Measurements from ENCODE around the gene AP3S2. TPM values are rescaled to one million over a fixed set of nuclear protein-coding genes. Genes with fewer than 3 reads are reported as not detected.
A peak's percentile ranks its signal among the peaks of the same experiment; 100 is the strongest.
"Not testable (repeated sequence)": the region's sequence is repeated elsewhere in the genome, so short reads cannot be mapped to it uniquely, and the experiment has no call there.

Gene AP3S2
- total RNA-seq (2013): 42.7 TPM
- polyA plus RNA-seq (10 to 100 TPM; 30.8 to 41.2 (median 32.4) TPM), polyA minus RNA-seq (26.3 and 33.2 TPM in 2 replicates), total RNA-seq (3.0 to 26.0 (median 17.6) reads per million in 11 experiments)

DNA sequence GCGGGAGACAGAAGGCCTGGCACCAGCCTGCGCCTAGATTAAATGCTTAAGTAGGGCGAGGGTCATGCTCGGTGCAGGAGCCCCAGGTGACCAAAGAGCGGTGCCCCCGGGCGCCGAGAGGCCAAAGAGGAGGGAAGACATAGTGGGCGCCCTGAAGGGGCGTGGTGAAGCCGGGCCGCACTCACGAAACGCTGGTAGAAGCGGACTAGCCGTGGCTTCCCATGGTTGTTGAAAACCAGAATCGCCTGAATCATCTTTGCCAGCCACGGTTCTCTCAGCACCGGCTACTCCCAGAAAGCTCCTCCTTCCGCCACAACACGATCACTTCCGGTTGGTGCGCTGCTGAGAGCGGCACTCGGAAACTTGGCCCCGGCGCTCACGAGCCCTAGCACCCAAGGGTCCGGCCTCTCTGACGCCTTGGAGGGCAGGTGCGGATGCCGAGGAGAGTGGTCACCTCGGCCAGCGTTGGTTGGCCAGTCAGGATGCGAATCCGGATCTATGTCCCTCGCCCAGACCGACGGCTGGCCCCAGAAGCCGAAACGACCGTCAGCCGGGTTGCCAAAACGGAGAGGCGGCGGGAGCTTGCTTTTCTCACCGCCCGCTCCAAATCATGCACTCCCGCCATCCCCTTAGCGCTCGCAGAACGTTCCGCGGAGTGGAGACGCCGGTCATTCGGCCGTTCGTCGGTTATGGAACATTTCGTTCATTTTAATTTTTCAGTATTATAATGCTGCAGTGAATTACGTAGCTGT is at the start of gene AP3S2:
Gene AP3S2, minus strand, starts transcription at position 299 of the 752 bp plus-strand sequence. Its CDS starts 45 bp downstream, at position 254.
- Histone ChIP-seq H3K9me3 (replicated peaks in 1 of 2; ENCODE audit: control insufficient read depth in 1 of 2, insufficient read depth in 1 of 2, low read length in 2 of 2) (no peaks in the 10 kb centered on the region), H3K4me1 (ENCODE audit: control insufficient read depth in 1 of 2, insufficient read depth in 2 of 2, low read length in 2 of 2) (peaks cover 35 to 57% of the 10 kb centered on the region in 2 donors), H3K27ac (ENCODE audit: low read depth in 1 of 2, low read length in 2 of 2) (peak within 1 kb of the TSS; percentile 94 to 99), H2AFZ (ENCODE audit: insufficient read depth, low read depth, low read length, poor library complexity, severe bottlenecking) (peak within 1 kb of the TSS; percentile 88), H3K9ac (ENCODE audit: insufficient read depth, low read length, poor library complexity, severe bottlenecking) (peak within 1 kb of the TSS; percentile 95), H3K36me3 (replicated peaks in 1 of 2; ENCODE audit: control insufficient read depth in 1 of 2, insufficient read depth in 2 of 2, low read length in 2 of 2) (peaks cover 2 to 5% of the 10 kb centered on the region in 2 donors), H3K4me3 (replicated peaks in 1 of 3; ENCODE audit: low read depth in 2 of 3, low read length in 3 of 3) (peak within 1 kb of the TSS; percentile 70 to 97 (median 75)), H3K27me3 (ENCODE audit: control insufficient read depth in 2 of 2, insufficient read depth in 2 of 2, low read length in 2 of 2) (no peaks in the 10 kb centered on the region), H3K4me2 (replicated peaks; ENCODE audit: extremely low read depth, low read length, poor library complexity, severe bottlenecking) (peak within 1 kb of the TSS; percentile 94), H3K79me2 (ENCODE audit: insufficient read depth, low read length) (peaks cover 45% of the 10 kb centered on the region), H4K20me1 (ENCODE audit: insufficient read depth, low read length) (peaks cover 14% of the 10 kb centered on the region)
- TF ChIP-seq, protein P1, sequence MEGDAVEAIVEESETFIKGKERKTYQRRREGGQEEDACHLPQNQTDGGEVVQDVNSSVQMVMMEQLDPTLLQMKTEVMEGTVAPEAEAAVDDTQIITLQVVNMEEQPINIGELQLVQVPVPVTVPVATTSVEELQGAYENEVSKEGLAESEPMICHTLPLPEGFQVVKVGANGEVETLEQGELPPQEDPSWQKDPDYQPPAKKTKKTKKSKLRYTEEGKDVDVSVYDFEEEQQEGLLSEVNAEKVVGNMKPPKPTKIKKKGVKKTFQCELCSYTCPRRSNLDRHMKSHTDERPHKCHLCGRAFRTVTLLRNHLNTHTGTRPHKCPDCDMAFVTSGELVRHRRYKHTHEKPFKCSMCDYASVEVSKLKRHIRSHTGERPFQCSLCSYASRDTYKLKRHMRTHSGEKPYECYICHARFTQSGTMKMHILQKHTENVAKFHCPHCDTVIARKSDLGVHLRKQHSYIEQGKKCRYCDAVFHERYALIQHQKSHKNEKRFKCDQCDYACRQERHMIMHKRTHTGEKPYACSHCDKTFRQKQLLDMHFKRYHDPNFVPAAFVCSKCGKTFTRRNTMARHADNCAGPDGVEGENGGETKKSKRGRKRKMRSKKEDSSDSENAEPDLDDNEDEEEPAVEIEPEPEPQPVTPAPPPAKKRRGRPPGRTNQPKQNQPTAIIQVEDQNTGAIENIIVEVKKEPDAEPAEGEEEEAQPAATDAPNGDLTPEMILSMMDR (IDR thresholded peaks at IDR 0.05): no peak
- no peaks in the 10 kb centered on the region for H3K9me3 Mint-ChIP-seq
- intact Hi-C loops (cut with micrococcal nuclease): loop anchor here in 1 of 2 donors (5.0 to 10.0 kb wide), 2 partner anchors 111 to 168 kb away; partner anchors contain the start of gene ZNF710
- peak; percentile 90 to 94 (median 92) for DNase-seq
- H3K4me1 Mint-ChIP-seq: peaks cover 48% of the 10 kb centered on the region
- H3K27ac Mint-ChIP-seq: peak within 1 kb of the TSS; percentile 98 to 100 (median 99)
- WGBS (ENCODE audit: insufficient coverage): 0% methylated on average over 55 of the region's 62 CpGs
- H3K27me3 Mint-ChIP-seq (ENCODE audit: low read depth in 3 of 3): peaks cover 0 to 3% (median 1%) of the 10 kb centered on the region in 3 donors
- H3K36me3 Mint-ChIP-seq: peaks cover 20 to 21% of the 10 kb centered on the region in 2 donors
- peak within 1 kb of the TSS; percentile 95 to 98 for H3K4me3 Mint-ChIP-seq

GRCh38 chr15:89939910-89940309 is 46.1 kb upstream of the AP3S2 start:
- Histone ChIP-seq H3K9me3 (replicated peaks in 1 of 2; ENCODE audit: control insufficient read depth in 1 of 2, insufficient read depth in 1 of 2, low read length in 2 of 2) (no peaks in the 10 kb centered on the region), H3K4me3 (replicated peaks in 1 of 3; ENCODE audit: low read depth in 2 of 3, low read length in 3 of 3) (no peak overlapping the region), H3K27ac (ENCODE audit: low read depth in 1 of 2, low read length in 2 of 2) (no peak overlapping the region), H3K27me3 (ENCODE audit: control insufficient read depth in 2 of 2, insufficient read depth in 2 of 2, low read length in 2 of 2) (no peaks in the 10 kb centered on the region), H3K36me3 (replicated peaks in 1 of 2; ENCODE audit: control insufficient read depth in 1 of 2, insufficient read depth in 2 of 2, low read length in 2 of 2) (no peaks in the 10 kb centered on the region), H3K4me2 (replicated peaks; ENCODE audit: extremely low read depth, low read length, poor library complexity, severe bottlenecking) (no peak overlapping the region), H2AFZ (ENCODE audit: insufficient read depth, low read depth, low read length, poor library complexity, severe bottlenecking) (no peak overlapping the region), H3K9ac (ENCODE audit: insufficient read depth, low read length, poor library complexity, severe bottlenecking) (no peak overlapping the region), H3K4me1 (ENCODE audit: control insufficient read depth in 1 of 2, insufficient read depth in 2 of 2, low read length in 2 of 2) (peaks cover 11 to 14% of the 10 kb centered on the region in 2 donors), H4K20me1 (ENCODE audit: insufficient read depth, low read length) (no peaks in the 10 kb centered on the region), H3K79me2 (ENCODE audit: insufficient read depth, low read length) (no peaks in the 10 kb centered on the region)
- no peak overlapping the region for H3K4me3 Mint-ChIP-seq
- WGBS (ENCODE audit: insufficient coverage): no CpG with 5 or more reads among the region's 3 CpGs
- peaks cover 0 to 4% (median 2%) of the 10 kb centered on the region in 7 donors for H3K9me3 Mint-ChIP-seq
- H3K4me1 Mint-ChIP-seq: peaks cover 24% of the 10 kb centered on the region
- intact Hi-C loops (cut with micrococcal nuclease): no loop called here
- peaks cover 5 to 16% (median 13%) of the 10 kb centered on the region in 3 donors for H3K27me3 Mint-ChIP-seq (ENCODE audit: low read depth in 3 of 3)
- H3K36me3 Mint-ChIP-seq: no peaks in the 10 kb centered on the region
- TF ChIP-seq, protein P1 (IDR thresholded peaks at IDR 0.05): no peak
- no peak overlapping the region for H3K27ac Mint-ChIP-seq
- no peak for DNase-seq

DNA sequence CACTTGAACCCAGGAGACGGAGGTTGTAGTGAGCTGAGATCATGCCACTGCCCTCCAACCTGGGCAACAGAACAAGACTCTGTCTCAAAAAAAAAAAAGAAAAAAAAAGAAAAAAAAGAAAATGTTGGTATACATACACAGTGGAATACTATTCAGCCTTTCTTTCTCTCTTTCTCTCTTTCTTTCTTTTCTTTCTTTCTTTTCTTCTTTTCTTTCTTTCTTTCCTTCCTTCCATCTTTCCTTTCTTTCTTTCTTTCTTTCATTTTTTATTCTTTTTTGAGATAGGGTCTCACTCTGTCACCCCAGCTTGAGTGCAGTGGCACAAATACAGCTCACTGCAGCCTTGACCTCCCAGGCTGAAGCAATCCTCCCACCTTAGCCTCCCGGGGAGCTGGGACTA is 45.6 kb upstream of the AP3S2 start:
- H3K9me3 ChIP-seq (replicated peaks in 1 of 2; ENCODE audit: control insufficient read depth in 1 of 2, insufficient read depth in 1 of 2, low read length in 2 of 2); H3K36me3 ChIP-seq (replicated peaks in 1 of 2; ENCODE audit: control insufficient read depth in 1 of 2, insufficient read depth in 2 of 2, low read length in 2 of 2); H4K20me1 ChIP-seq (ENCODE audit: insufficient read depth, low read length); H3K36me3 Mint-ChIP-seq; H3K4me3 ChIP-seq (replicated peaks in 1 of 3; ENCODE audit: low read depth in 2 of 3, low read length in 3 of 3); H3K4me2 ChIP-seq (replicated peaks; ENCODE audit: extremely low read depth, low read length, poor library complexity, severe bottlenecking); H2AFZ ChIP-seq (ENCODE audit: insufficient read depth, low read depth, low read length, poor library complexity, severe bottlenecking); H3K9me3 Mint-ChIP-seq; H3K79me2 ChIP-seq (ENCODE audit: insufficient read depth, low read length); intact Hi-C loops (cut with micrococcal nuclease); H3K27ac Mint-ChIP-seq; H3K4me3 Mint-ChIP-seq; DNase-seq; H3K9ac ChIP-seq (ENCODE audit: insufficient read depth, low read length, poor library complexity, severe bottlenecking); H3K27ac ChIP-seq (ENCODE audit: low read depth in 1 of 2, low read length in 2 of 2); H3K27me3 ChIP-seq (ENCODE audit: control insufficient read depth in 2 of 2, insufficient read depth in 2 of 2, low read length in 2 of 2): not testable (repeated sequence)
- peaks cover 5 to 18% (median 13%) of the 10 kb centered on the region in 3 donors for H3K27me3 Mint-ChIP-seq (ENCODE audit: low read depth in 3 of 3)
- peaks cover 11 to 14% of the 10 kb centered on the region in 2 donors for H3K4me1 ChIP-seq (ENCODE audit: control insufficient read depth in 1 of 2, insufficient read depth in 2 of 2, low read length in 2 of 2)
- 100% methylated on average over 1 of the region's 2 CpGs for WGBS (ENCODE audit: insufficient coverage)
- H3K4me1 Mint-ChIP-seq: peaks cover 24% of the 10 kb centered on the region
